Ovary (tissue), 9 donors: Measurements from ENCODE around the gene TECR. TPM values are rescaled to one million over a fixed set of nuclear protein-coding genes. Genes with fewer than 3 reads are reported as not detected.

Experiments used
- DNase-seq, 5 donors: peaks; one replicate each; pipeline ENCODE4 v3.0.0-alpha.2; 2019 to 2020
- H3K27ac ChIP-seq, 2 donors: fragments of 200-600 bp; one replicate each; pipeline versions ENCODE4 v1.5.1 to v1.8.0; 2019 to 2022
- H3K27me3 ChIP-seq: fragments of 200-600 bp; one replicate; pipeline ENCODE4 v1.8.0; 2022
- H3K36me3 ChIP-seq: fragments of 200-600 bp; sonication (generic); one replicate; pipeline ENCODE4 v1.5.1; 2019
- H3K4me1 ChIP-seq: one replicate; pipeline ENCODE4 v1.8.1; 2013; ENCODE audit warnings: mild to moderate bottlenecking, moderate library complexity; ENCODE audit not compliant: insufficient read depth
- H3K4me3 ChIP-seq: fragments of 200-600 bp; sonication (generic); one replicate; pipeline ENCODE4 v1.5.1; 2017
- H3K9me3 ChIP-seq, 2 donors: fragments of 200-600 bp in 1 of 2; sonication (generic) in 1 of 2; one replicate each; pipeline versions ENCODE4 v1.5.1 to v1.8.1; 2013 to 2019; ENCODE audit warnings: mild to moderate bottlenecking in 1 of 2, moderate library complexity in 1 of 2
- EP300 ChIP-seq: sonication (generic); formaldehyde crosslinking; IDR thresholded peaks from one replicate; pipeline ENCODE4 v1.6.1; 2017; ENCODE audit warnings: antibody characterized with exemption
- POLR2A ChIP-seq: fragments of 450-650 bp; IDR thresholded peaks from one replicate; pipeline ENCODE4 v1.6.1; 2017; ENCODE audit warnings: antibody characterized with exemption, mild to moderate bottlenecking, moderate library complexity
- WGBS, 3 donors: extraction: QIAGEN DNeasy Blood & Tissue Kit in 1 of 3; methylation state at CpG; one replicate each; pipeline versions ENCODE4 v1.1.5 to v1.1.7; 2013 to 2017; 5-methylcytosine and 5-hydroxymethylcytosine counted together
- intact Hi-C, 4 donors: fragments of 100-400 bp; cut with DNase I; formaldehyde crosslinking; loops; one replicate each; pipeline versions ENCODE4 v1.11.0 to v1.15.1; 2022 to 2023
- polyA plus RNA-seq, 2 donors: library from polyadenylated mRNA; stranded (reverse); fragments of 200-250 nt in 1 of 2; fragments of 350-450 nt in 1 of 2; fragmentation: Illumina TruSeq in 1 of 2; extraction: RNeasy Lipid Tissue Mini Kit (QIAGEN cat#74804) in 1 of 2; gene quantifications; one replicate each; pipeline ENCODE4 v1.2.3, GENCODE V29; 2013 to 2014
- total RNA-seq, 7 donors: library from RNA; depleted of rRNA in 2 of 7; stranded (reverse); fragments of >200 nt in 2 of 7; fragmentation: NEBNext Ultra II Directional in 3 of 7; extraction: Animal tissue kit (Norgen Biotek cat#: 25700) in 3 of 7; gene quantifications; one replicate each; pipeline versions ENCODE4 v1.1.0 to v1.2.4, GENCODE V29; 2016 to 2023
- TF ChIP-seq, protein P1 (sequence below), 3 donors: fragments of 450-650 bp in 2 of 3; fragments of 200-600 bp in 1 of 3; IDR thresholded peaks; one replicate each; pipeline versions ENCODE4 v1.5.1 to v1.8.0; 2016 to 2022; ENCODE audit warnings: antibody characterized with exemption in 3 of 3, mild to moderate bottlenecking in 1 of 3
- donor health status: DM: no; HTN: no; CAD: no; lungs with moderate emphysema.
- donor health status: DM: no; HTN: no; CAD: no.
- donor health status: Bipolar disorder and iron deficiency.
- donor health status: DM: yes; HTN: yes; CAD: no.
- donor health status: DM: no; HTN: no; CAD: no.
- donor health status: DM: yes; HTN: yes; CAD: no.

TECR gene
- total and polyA plus RNA-seq, 9 donors = 22.3 to 115 (median 92.4) TPM

DNA sequence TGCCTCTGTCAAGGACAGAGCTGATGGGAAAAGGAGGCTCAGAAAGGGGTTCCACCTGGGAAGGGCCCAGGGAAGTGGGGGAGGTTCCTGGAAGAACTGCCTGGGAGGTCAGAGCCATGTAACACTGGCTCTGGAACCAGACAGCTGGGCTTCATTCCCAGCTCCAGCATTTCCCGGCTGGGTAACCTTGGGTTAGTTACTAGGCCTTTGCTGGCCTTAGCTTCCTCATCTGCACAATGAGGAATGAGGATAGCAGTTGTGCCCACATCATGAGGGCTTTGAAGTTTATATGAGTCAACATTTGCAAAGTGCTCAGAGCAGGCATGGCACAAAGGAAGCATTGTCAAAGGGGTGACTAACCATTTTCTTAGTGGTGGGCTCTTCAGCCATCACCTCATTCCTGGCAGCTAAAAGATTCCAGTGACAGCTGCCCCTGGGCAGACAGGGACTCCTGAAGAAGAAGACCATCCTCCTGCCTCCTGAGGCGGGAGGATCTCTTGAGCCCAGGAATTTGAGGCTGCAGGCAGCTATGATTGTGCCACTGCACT is 9.5 kb upstream of the TECR start:
- 46 to 51% (median 46%) methylated on average over 2 of the region's 2 CpGs for WGBS, 3 donors
- Histone ChIP-seq H3K27ac (peak overlapping the region; percentile 92 to 94), H3K27me3 (no peaks in the 10 kb centered on the region), H3K4me1 (peaks cover 12% of the 10 kb centered on the region), H3K4me3 (no peak overlapping the region), H3K9me3 (no peaks in the 10 kb centered on the region), H3K36me3 (no peaks in the 10 kb centered on the region)
- DNase-seq = peak in 4 of 5 donors; percentile 33 to 62 (median 47)
- TF ChIP-seq, protein P1, sequence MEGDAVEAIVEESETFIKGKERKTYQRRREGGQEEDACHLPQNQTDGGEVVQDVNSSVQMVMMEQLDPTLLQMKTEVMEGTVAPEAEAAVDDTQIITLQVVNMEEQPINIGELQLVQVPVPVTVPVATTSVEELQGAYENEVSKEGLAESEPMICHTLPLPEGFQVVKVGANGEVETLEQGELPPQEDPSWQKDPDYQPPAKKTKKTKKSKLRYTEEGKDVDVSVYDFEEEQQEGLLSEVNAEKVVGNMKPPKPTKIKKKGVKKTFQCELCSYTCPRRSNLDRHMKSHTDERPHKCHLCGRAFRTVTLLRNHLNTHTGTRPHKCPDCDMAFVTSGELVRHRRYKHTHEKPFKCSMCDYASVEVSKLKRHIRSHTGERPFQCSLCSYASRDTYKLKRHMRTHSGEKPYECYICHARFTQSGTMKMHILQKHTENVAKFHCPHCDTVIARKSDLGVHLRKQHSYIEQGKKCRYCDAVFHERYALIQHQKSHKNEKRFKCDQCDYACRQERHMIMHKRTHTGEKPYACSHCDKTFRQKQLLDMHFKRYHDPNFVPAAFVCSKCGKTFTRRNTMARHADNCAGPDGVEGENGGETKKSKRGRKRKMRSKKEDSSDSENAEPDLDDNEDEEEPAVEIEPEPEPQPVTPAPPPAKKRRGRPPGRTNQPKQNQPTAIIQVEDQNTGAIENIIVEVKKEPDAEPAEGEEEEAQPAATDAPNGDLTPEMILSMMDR (IDR thresholded peaks at IDR 0.05) = no peak
- TF ChIP-seq POLR2A (no peak), EP300 (no peak)
- intact Hi-C loops = no loop called here

DNA sequence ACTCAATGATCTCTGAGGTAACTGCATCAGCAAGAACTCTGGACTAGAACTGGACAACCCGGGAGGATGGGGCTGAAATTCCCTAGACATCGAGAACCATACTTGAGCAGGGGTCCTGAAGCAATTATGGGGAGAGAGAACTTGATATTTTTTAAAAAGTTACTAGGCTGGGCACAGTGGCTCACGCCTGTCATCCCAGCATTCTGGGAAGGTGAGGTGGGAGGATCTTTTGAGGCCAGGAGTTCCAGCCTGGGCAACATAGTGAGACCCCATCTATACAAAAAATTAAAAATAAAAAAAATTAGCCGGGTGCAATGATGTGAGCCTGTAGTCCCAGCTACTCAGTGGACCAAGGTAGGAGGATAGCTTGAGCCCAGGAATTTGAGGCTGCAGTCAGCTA is 8.9 kb upstream of the TECR start:
- no peaks in the 10 kb centered on the region for H3K36me3 ChIP-seq
- TF ChIP-seq, protein P1 (IDR thresholded peaks at IDR 0.05) = no peak
- TF ChIP-seq EP300 (no peak), POLR2A (no peak)
- H3K4me3 ChIP-seq = no peak overlapping the region
- 91 to 93% (median 92%) methylated on average over 4 of the region's 4 CpGs for whole genome bisulfite sequencing, 3 donors
- peaks cover 11% of the 10 kb centered on the region for H3K4me1 ChIP-seq
- no peak overlapping the region for H3K27ac ChIP-seq
- H3K27me3 ChIP-seq = no peaks in the 10 kb centered on the region
- intact Hi-C loops = no loop called here
- H3K9me3 ChIP-seq = no peaks in the 10 kb centered on the region
- no peak for DNase-seq

DNA sequence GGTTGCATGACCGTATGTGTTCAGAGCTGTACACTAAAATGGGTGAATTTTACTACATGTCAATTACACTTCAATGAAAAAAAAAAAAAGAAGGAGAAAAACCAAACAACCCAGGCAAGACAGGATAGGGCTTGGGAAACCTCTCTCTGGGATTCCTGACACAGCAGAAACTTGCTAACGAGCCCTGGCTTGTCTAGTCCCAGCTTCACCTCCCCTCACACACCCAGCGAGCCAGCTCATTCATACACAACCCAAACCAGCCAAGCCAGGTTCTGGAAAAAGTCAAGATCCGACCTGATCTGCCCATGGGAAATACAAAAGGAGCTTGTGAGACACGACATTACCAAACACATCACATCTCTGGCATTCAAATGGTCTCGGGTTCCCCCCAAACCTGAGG is 3.7 kb upstream of the TECR start:
- TF ChIP-seq, protein P1 (IDR thresholded peaks at IDR 0.05) = no peak
- no peak for TF ChIP-seq EP300
- no peak for TF ChIP-seq POLR2A
- H3K4me1 ChIP-seq = no peaks in the 10 kb centered on the region
- H3K27ac ChIP-seq = no peak overlapping the region
- H3K27me3 ChIP-seq = no peaks in the 10 kb centered on the region
- intact Hi-C loops = no loop called here
- no peak overlapping the region for H3K4me3 ChIP-seq
- H3K9me3 ChIP-seq = no peaks in the 10 kb centered on the region
- 56 to 60% (median 59%) methylated on average over 6 of the region's 6 CpGs for WGBS, 3 donors
- no peak for DNase-seq
- H3K36me3 ChIP-seq = no peaks in the 10 kb centered on the region

DNA sequence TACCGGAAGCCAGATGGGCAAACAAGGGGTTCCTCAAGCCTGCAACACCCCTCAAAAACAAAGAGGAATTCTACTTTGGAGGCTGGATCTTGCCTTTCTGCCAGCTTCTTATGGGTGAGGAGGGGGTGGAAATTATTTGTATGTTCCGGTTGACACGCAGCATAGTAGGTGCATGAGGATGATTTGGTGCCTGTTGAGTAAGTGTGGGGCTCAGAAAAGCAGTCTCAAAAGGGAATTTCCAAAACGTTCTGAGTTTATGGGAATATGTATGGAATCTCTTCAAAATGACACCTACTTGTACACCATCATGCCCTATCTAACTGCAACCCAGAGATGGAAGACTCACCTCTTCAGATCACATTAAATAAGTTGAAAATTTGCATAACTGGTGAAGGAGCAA is 3.0 kb upstream of the TECR start:
- 73 to 82% (median 76%) methylated on average over 4 of the region's 4 CpGs for WGBS, 3 donors
- H3K4me1 ChIP-seq = no peaks in the 10 kb centered on the region
- H3K36me3 ChIP-seq = no peaks in the 10 kb centered on the region
- H3K27ac ChIP-seq = no peak overlapping the region
- no peak for DNase-seq
- TF ChIP-seq, protein P1 (IDR thresholded peaks at IDR 0.05) = no peak
- TF ChIP-seq EP300 (no peak), POLR2A (no peak)
- H3K4me3 ChIP-seq = no peak overlapping the region
- no peaks in the 10 kb centered on the region for H3K27me3 ChIP-seq
- no peaks in the 10 kb centered on the region for H3K9me3 ChIP-seq
- intact Hi-C loops = no loop called here
